ENCODE results near the gene BMERB1.
"Not testable (repeated sequence)": the region's sequence is repeated elsewhere in the genome, so short reads cannot be mapped to it uniquely, and the experiment has no call there.

Gene BMERB1

DNA sequence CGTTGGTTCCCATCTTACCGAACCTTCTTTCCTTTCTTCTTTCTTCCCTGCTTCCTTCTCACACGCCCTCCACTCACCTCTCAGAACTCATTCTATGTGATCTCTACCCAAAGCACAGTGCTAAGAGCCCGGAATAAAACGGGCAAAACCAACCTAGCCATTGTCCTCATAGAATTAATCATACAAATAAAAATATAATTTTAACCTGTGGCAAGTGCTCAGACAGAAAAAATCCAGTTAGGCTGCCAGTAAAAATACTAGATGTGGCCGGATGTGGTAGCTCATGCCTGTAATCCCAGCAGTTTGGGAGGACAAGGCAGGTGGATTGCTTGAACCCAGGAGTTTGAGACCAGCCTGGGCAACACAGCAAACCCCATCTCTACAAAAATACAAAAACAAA, 27.0 kb downstream of the BMERB1 start:
- DNase-seq (ENCODE audit: low read depth in 2 of 2), result no peak

DNA sequence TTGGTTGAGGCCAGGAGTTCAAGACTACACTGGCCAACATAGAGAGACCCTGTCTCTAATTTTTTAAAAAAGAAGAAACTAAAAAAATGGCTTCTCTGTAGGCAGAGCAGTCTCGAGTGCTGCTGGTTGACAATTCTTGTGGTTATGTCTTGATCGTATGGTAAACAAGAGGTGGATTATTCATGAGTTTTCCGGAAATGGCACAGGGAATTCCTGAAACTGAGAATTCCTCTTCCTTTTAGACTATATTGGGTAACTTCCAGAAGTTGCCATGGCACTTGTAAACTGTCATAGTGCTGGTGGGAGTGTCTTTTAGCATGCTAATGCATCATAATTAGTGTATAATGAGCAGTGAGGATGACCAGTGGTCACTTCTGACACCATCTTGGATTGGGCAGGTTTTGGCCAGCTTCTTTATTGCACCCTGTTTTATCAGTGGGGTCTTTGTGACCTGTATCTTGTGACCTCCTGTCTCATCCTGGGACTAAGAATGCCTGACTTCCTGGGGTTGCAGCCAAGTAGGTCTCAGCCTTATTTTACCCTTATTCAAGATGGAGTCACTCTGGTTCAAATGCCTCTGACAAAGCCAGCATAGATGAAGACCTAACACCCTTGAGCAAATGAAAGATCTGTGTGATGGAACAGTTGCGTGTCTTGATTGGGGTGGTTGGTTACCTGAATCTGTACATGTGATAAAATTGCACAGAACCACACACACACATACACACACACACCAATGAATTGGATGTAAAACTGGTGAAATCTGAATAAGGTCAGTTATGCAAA, 30.2 kb downstream of the BMERB1 start:
- DNase-seq (ENCODE audit: low read depth in 2 of 2), result no peak

DNA sequence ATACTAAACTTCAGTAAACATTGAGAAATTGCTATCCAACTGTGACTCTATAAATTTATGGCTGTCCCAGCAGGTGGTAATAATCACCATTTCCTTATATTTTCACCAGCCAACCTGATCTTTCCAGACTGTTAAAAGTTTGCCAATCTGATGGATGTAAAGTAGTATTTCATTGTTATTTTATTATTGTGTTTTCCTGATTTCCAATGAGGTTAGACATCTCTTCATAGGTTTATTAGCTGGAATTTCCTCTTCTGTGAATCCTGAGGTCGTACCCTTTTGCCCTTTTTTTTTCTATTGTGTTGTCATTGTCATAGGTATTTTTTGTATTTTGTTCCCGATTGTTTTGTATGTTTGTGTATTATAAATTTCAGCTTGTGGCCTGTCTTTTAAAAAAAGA, 31.7 kb downstream of the BMERB1 start:
- no peak for DNase-seq (ENCODE audit: low read depth in 2 of 2)

DNA sequence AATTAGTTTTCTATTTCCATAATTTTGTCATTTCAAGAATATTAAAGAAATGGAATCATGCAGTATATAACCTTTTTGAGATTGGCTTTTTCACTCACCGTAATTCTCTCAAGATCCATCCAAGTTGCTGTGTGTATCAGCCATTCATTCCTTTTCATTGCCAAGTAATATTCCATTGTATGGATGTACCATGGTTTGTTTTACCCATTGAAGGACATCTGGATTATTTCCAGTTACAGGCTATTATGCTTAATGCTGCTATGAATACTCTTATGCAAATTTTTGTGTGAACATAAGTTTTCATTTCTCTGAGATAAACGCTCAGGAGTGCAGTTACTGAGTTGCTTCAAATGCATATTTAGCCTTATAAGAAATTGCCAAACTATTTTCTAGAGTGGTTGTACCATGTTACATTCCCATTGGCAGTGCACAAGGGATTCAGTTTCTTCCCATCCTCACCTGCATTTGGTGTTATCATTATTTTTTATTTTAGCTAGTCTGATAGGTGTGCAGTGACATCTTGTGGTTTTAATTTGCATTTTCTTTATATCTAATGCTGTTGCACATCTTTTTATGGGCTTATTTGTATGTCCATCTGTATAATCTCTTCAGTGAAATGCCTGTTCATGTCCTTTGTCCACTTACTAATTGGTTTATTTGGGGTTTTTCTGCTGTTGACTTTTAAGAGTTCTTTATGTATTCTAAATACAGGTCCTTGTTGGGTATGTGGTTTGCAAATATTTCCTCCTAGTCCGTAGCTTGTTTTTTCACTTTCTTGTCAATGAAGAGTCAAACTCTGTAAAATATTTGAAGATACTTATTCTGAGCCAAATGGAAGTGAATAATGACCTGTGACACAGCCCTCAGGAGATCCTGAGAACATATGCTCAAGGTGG, 32.7 kb downstream of the BMERB1 start:
- DNase-seq (ENCODE audit: low read depth in 2 of 2), result no peak

DNA sequence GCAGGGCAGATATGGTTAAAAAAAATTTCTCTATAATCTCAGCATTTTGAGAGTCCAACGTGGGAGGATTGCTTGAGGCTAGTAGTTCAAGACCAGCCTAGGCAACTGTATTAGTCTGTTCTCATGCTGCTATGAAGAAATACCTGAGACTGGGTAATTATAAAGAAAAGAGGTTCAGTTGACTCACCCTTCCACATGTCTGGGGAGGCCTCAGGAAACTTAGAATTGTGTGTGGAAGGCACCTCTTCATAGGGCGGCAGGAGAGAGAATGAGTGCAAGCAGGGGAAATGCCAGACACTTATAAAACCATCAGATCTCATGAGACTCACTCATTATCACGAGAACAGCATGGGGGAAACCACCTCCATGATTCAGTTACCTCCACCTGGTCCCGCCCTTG, 42.6 kb downstream of the BMERB1 start:
- DNase-seq (ENCODE audit: low read depth in 2 of 2), result not testable (repeated sequence)

DNA sequence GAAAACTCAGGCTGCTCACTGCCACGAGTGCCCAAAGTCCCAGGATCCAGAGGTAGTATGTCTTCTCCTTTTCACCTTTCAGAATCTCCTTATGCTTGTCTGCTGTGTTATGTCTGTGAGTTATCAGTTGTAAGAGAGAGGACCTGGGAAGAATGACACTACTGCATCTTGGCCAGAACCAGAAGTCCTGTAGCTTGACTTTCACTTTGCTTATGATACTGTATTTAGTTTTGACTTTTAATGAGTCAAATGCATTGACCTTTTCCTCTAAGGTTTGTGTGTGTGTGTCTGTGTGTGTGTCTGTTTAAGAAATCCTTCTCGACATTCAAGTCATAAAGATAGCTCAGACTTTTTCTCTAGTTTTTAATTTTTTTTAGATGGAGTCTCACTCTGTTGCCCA, 43.4 kb downstream of the BMERB1 start:
- no peak for DNase-seq (ENCODE audit: low read depth in 2 of 2)

DNA sequence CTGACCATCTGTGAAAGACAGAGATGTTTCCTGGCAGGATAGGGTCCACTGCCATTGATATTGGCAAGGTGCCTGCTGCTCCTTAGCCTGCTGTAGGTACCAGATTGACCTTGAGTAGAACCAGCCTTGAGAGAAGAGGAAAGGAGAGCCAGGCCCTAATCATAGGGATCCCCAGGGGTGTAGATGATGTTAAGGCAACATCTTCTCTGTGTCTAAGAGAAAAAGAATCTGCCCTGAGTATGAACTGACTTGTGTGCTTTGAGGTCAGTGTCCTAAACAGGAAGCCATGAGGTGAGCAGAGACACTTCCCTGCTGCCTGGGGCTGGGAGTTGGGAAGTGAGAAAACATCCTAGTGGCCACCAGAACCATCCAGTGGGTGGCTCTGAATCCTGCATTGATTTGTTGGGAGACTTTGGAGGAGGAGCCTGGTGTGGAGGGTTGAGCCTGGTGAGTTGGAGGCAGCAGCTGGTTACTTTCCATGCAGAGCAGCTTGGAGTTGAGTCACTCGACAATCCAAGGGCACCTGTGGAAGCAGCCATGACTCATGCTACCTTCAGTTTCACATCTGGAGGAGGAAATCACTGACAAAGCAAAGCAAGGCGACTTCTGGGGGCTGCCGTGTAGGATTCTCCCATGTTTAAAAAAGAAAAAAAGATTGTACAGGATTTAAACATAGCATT, 47.8 kb downstream of the BMERB1 start:
- DNase-seq (ENCODE audit: low read depth in 2 of 2), result no peak

DNA sequence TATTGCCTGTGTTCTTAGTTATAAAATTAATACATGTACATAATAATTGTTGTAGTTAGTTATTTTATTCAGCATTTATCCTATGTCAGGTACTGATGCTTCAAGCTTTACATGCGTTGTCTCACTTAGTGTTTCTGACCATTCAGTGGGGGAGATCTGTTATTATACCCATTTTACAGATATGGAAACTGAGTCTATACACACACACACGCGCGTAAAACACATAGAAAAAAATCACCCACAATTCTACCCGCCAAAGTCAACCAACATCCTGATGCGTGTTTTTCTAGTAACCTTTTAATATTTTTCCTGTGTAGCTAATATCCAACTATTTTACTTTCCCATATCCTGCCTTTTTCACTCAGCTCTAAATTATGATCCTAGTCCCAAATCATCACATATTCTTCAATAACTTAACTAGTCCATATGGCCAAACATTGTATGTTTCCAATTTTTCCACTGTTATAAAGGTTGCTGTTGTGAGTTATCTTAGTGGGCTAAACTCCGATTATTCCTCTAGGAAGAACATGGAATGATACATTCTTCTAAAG, 48.4 kb downstream of the BMERB1 start:
- DNase-seq (ENCODE audit: low read depth in 2 of 2), result no peak

DNA sequence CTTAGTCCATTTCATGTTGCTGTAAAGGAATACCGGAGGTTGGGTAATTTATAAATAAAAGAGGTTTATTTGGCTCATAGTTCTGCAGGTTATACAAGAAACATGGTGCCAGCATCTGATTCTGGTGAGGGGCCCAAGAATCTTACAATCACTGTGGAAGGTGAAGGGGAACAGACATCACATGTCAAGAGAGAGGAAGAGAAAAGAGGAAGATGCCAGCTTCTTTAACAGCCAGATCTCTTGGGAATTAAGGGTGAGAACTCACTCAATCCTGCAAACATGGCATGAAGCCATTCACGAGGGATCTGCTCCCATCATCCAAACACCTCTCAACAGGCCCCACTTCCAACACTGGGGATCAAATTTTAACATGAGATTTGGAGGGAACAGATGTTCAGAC, 49.5 kb downstream of the BMERB1 start:
- DNase-seq (ENCODE audit: low read depth in 2 of 2), result no peak

DNA sequence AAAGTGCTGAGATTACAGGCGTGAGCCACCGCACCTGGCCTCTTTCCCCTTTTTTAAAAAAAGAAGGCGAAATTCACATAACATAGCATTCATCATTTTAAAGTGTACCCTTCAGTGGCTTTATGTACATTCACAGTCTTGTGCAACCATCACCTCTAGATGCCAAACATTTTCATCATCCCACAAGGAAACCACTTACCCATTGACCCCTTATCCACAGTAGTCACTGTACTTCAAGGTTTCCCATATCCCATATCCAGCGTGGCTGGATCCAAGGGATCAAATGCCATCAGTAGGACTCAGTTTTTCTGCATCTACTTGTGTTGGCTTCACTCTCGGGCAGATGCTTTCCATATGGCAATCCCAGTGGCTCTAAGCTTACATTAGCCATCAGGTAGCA, 50.3 kb downstream of the BMERB1 start:
- DNase-seq (ENCODE audit: low read depth in 2 of 2), result no peak

DNA sequence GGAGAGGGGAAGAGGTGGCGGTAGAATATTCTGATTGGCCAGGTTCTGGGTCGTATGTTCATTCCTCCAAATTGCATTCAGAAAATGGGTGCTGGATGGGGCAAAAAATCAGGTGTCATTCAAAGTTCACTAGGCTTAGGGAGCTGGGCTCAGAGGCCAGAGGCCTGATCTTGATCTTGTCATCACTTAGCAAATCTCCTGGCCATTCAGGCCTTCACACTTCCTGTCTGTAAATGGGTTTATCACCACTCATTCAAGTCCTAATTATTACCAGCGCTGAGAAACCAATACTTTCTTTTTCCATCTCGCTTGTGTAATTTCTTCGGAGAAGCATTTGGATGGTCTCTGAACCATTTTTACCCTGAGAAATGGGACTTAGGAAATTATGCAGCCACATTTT, 50.8 kb downstream of the BMERB1 start:
- DNase-seq (ENCODE audit: low read depth in 2 of 2), result no peak

DNA sequence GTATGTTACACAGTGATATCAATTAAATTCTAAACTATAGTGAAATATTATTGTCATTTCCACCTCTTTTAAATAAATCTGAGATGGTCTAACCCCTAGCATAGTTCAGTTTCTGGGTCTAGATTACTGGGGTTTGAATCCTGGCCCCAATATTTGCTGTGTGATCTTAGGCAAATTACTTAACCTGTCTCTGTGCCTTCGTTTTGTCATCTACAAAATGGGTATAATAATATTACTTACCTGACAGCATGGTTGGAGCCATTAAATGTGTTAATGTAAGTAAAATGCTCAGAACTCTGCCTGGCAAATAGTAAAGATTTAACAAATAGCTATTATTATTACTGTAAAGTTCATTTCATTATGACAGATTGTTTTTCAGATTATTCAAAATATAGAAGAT, 52.3 kb downstream of the BMERB1 start:
- no peak for DNase-seq (ENCODE audit: low read depth in 2 of 2)

DNA sequence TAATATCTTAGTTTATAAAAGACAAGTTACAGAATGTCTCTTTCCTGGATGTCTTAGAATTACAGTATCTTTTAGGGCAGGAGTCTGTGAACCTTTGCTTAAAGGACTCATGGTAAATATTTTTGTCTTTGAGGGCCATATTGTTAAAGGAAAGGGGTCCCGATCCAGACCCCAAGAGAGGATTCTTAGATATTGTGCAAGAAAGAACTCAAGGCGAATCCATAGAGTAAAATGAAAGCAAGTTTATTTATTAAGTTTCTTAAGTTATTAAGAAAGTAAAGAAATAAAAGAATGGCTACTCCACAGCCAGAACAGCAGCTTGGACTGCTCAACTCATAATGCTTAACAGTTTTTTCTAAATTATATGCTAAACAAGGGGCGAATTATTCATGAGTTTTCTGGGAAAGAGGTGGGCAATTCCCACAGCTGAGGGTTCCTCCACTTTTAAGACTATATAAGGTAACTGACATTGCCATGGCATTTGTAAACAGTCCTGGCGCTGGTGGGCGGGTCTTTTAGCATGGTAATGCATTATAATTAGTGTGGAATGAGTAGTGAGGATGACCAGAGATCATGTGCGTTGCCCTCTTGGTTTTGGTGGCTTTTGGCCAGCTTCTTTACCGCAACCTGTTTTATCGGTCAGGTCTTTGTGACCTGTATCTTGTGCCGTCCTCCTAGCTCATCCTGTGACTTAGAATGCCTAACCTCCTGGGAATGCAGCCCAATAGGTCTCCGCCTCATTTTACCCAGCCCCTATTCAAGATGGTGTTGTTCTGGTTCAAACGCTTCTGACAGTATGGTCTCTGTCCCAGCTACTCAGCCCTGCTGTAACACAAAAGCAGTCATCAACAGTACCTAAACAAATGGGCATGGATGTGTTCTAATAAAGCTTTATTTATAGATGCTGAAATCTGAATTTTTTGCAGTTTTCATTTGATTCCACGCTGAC, 53.2 kb downstream of the BMERB1 start:
- no peak for DNase-seq (ENCODE audit: low read depth in 2 of 2)

DNA sequence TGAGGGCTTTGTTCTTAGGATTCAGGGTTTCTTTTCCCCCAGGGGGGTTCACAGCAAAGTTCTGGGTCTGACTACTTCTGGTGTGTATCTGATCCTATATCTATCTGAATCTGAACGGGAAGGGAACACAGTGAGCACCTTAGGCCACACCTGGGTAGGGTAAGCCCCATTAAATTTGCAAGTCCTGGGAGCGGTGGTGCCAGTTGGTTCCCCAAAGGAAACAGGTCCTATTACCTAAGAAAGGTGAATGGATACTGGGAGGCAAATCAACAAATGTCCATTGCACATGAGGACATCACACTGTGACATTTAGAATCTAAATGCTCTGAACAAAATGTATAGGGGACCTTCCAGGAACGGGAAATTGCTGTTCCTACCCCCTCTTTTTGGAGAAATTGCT, 54.6 kb downstream of the BMERB1 start:
- DNase-seq (ENCODE audit: low read depth in 2 of 2), result no peak

DNA sequence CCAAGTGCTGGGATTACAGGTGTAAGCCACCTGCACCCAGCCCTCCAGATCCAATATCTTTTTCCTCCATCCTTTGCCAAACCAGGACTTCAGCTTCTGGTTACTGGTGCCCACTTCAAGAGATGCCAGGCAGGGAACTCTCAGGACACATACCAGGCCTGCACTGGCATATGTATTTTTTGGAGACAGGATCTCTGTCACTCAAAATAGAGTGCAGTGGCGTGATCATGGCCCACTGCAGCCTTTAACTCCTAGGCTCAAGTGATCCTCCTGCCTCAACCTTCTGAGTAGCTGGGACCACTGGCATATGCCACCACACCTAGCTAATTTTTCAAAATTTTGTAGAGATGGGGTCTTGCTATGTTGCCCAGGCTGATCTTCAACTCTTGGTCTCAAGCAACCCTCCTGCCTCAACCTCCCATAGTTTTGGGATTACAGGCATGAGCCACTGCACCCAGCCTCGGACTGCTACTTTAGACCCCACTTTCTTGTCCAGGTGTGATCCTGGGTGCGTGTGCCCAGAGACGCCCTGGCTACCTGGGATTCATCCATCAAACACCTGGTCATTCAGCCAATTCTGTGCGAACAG, 55.8 kb downstream of the BMERB1 start:
- DNase-seq (ENCODE audit: low read depth in 2 of 2), result no peak

DNA sequence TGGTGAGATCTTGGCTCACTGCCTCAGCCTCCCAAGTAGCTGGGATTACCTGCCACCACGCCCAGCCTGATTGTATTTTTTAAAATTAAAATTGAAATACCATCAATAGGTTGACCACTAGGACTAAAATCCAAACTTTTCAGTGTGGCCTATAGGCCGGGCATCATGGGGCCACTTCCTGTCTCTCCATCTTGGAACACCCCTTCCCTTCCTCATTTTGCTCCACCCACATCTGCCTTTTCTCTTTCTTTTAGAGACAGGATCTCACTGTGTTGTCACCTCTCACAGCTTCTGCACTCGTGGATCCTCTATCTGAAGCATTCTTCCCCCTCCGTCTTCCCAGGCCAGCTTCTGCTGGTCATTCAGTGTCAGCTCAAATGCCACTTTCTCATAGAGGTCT, 57.0 kb downstream of the BMERB1 start:
- no peak for DNase-seq (ENCODE audit: low read depth in 2 of 2)

DNA sequence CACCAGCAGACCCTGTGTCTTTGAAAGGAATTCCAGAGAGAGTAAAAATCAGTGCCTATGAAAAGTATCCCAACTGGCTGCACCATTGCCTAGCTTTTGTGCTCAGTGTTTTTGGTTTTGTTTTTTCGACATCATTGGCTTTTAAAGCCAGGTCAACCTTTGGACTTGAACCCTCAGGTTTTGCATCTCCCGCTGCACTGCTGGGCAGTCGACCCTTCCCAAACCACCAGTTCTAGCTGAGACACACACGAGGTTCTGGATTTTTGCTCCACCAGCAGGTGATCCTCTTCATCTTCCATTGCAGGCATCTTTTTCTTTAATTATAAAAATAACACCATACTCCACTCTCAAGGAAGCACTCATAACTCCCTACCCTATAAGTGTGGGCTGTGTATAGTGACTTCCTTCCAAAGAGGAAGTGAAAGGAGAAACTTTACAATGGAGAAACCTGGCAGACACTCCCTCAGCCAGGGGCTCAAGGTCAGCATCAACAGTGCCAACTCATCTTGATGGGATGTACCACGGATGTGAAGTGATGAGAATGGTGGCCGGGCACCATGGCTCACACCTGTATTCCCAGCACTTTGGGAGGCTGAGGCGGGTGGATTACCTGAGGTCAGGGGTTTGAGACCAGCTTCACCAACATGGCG, 57.8 kb downstream of the BMERB1 start:
- DNase-seq (ENCODE audit: low read depth in 2 of 2), result no peak

DNA sequence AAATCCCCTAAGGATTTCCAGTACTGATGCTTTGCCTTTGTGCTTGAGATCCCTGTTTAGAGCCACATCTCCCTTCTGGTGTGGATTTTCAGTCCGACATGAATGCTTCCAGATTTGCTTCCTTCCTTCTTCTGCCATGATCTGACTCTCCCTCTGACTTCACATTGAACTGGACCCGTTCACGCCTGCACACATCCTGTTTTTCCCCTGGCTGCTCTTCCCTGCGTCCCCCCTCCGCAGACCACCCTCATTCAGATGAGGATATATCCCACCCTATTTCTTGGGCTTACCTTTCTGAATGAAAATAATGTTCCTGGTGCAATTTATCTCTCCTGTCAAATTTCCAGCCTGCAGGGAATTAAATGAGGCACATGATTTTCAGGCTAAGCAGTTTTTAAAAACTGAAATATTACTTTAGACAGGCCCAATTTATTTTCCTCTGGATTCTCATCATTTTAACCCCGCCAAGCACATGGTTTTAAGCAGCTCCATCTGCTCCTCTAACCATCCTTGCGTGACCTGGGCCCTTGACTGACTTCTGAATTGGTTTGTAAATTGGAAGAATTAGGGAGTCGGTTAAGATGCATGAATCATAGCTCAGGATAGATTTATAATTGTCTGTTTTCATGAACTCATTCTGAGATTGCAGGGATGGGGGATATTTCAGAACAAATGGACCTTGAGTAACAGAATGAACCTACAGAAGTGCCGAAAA, 59.2 kb downstream of the BMERB1 start:
- no peak for DNase-seq (ENCODE audit: low read depth in 2 of 2)

DNA sequence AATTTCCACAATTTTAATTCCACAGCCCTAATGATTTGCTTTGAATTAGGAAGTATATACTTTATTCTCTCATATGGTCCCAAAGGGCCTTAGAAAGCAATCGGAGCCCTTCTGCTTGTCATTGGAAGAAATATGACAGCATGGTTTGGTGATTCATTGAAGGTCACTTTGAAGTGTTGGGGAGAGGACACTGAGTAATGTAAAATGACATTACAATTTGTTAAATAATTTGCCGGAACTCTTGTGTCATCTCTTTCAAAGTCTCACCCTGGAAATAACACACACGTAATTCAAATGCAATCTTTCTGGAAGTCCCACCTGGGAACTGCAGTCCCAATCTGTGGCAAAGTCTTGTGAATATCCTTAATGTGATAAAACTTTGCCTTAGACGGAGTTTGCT, 59.8 kb downstream of the BMERB1 start:
- no peak for DNase-seq (ENCODE audit: low read depth in 2 of 2)

DNA sequence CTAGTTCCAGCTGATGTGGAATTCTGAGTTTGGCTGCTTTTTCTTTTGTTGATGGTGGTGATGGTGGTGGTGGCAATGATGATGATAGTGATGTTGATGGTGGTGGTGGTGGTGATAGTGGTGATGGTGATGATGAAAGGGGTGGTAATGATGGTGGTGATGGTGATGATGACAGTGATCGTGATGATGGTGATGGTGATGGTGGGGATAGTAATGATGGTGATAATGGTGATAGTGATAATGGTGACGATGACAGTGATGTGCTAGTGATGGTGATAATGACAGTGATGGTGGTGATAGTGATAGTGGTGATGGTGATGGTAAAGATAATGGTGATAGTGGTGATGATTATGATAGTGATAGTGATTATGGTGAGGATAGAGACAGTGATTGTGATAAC, 61.5 kb downstream of the BMERB1 start:
- no peak for DNase-seq (ENCODE audit: low read depth in 2 of 2)

All from stimulated activated CD8-positive, alpha-beta memory T cell treated with anti-CD3 and anti-CD28 coated beads, Interleukin-2, amount 100 ng/mL, for 1 hour (primary cell).